Dendritic cell treated with granulocyte-macrophage colony-stimulating factor and Interleukin-4, amounts not matched to agents 40 ng/mL and 50 ng/mL, for 4 days (primary cell): ENCODE measurements around the gene NCAPH2.

Source experiments
- H3K27ac Mint-ChIP-seq: one replicate; pipeline ENCODE4 v1.8.0; 2022; ENCODE audit warnings: mild to moderate bottlenecking, mixed read lengths
- H3K27me3 Mint-ChIP-seq: one replicate; pipeline ENCODE4 v1.8.0; 2022; ENCODE audit warnings: mild to moderate bottlenecking, mixed read lengths
- H3K36me3 Mint-ChIP-seq: one replicate; pipeline ENCODE4 v1.8.0; 2022; ENCODE audit warnings: low read depth, mixed read lengths
- H3K4me1 Mint-ChIP-seq: one replicate; pipeline ENCODE4 v1.8.0; 2022; ENCODE audit warnings: low read depth, mixed read lengths
- H3K4me3 Mint-ChIP-seq: one replicate; pipeline ENCODE4 v1.8.0; 2022; ENCODE audit warnings: mild to moderate bottlenecking, moderate library complexity, mixed read lengths
- H3K9me3 Mint-ChIP-seq: one replicate; pipeline ENCODE4 v1.8.0; 2022; ENCODE audit warnings: mixed read lengths
- intact Hi-C: fragments of 100-400 bp; cut with micrococcal nuclease; formaldehyde crosslinking; loops from one replicate; pipeline ENCODE4 v1.15.0; 2022

Gene NCAPH2

DNA sequence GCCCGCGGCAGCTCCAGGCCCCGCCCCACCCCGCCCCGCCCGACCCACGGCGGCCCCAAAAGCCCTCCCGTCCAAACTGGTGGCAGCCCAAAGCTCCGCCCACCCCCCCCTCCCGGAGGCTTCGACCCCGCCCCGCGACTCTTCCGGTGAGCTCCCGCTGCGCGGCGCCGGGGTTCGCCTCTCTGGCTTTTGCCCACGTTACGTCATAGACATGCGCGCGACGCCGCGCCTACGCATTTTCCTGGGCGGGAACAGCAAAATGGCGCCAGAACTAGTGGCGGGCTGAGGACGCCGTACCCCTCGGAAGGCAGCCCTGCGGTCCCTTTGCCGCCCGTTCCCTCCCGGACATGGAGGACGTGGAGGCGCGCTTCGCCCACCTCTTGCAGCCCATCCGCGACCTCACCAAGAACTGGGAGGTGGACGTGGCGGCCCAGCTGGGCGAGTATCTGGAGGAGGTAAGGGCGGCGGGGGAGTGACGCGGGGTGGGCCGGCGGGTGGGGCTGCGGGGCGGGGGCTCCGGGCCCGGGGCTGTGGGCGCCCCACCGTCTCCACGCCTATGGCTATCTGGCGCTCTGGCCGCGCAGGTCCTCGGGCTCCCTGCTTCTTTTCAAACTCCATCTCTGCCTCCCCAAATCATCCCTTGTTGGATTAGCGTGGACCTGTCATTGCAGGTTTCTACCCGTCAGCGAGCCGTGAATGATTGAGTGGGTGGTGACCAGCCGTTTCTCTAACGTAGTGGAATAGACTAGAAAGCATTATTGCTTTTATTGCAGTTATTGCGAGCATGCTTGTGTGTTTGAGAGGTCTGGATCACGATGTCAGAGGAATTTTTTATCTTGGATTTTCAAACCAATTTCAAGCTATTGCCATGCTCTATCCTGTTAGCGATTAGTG is at the start of gene NCAPH2:
TSS of gene NCAPH2 (plus strand) at position 234 of the 894 bp plus-strand sequence. CDS start at position 348, 114 bp downstream.
- intact Hi-C loops = loop anchor here (2.0 to 5.0 kb wide), 2 partner anchors 55 to 74 kb away; partner anchors contain the start of genes CHKB and SYCE3
- H3K4me3 Mint-ChIP-seq = peak within 1 kb of the TSS; percentile 98
- H3K27ac Mint-ChIP-seq = peak within 1 kb of the TSS; percentile 96
- H3K27me3 Mint-ChIP-seq = no peaks in the 10 kb centered on the region
- H3K4me1 Mint-ChIP-seq = peaks cover 35% of the 10 kb centered on the region
- peaks cover 55% of the 10 kb centered on the region for H3K36me3 Mint-ChIP-seq
- H3K9me3 Mint-ChIP-seq = no peaks in the 10 kb centered on the region

DNA sequence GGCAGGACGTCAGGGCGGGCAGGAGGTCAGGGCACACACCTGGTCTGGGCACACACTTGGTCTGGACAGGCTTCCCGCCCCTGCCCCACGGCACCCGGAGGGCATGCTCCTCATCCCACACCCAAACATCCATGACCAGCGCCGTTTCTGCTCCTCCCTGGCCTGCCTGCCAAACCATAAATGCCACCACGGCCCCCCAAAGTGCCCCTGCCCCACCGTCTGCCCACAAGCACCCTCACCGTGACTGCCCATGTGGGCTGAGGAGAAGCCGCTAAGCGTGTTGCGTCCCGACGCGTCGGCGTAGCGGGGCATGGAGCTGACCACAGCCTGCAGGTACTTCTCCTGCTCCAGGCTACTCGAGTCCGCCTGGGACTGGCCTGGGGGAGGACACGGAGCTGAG is 49.0 kb upstream of the NCAPH2 start:
- intact Hi-C loops = no loop called here
- peaks cover 100% of the 10 kb centered on the region for H3K36me3 Mint-ChIP-seq
- peaks cover 5% of the 10 kb centered on the region for H3K4me1 Mint-ChIP-seq
- H3K4me3 Mint-ChIP-seq = no peak overlapping the region
- H3K9me3 Mint-ChIP-seq = no peaks in the 10 kb centered on the region
- H3K27ac Mint-ChIP-seq = no peak overlapping the region
- no peaks in the 10 kb centered on the region for H3K27me3 Mint-ChIP-seq

DNA sequence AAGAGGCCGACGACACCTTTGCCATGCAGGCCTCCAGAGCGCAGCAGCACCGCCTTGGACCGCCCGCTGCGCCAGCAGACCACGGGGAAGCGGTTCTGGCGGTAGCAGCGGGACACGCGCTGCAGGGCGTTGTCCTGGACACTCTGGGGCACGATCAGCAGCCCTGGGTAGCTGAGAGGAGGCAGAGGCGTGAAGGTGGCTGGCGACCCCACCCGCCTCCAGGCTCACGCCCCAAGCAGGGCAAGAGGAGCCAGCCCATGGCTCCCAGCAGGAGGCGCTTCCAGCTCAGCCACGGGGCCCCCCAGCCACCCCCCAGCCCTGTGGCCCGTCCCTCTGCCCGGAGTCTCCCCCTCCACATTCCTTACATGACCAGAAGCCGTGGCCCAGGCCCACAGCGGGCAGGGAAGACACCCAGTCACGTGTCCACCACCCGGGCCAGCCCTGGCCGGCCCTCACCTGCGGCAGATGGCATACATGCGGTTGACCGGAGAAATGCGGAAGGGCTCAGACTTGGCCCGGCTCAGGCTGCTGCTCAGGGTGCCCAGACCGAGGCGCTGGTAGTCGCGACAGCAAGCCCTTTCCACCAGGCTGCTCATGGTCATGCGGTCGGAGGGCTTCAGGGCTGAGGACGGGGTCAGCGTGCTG is 48.4 kb upstream of the NCAPH2 start:
- peaks cover 100% of the 10 kb centered on the region for H3K36me3 Mint-ChIP-seq

DNA sequence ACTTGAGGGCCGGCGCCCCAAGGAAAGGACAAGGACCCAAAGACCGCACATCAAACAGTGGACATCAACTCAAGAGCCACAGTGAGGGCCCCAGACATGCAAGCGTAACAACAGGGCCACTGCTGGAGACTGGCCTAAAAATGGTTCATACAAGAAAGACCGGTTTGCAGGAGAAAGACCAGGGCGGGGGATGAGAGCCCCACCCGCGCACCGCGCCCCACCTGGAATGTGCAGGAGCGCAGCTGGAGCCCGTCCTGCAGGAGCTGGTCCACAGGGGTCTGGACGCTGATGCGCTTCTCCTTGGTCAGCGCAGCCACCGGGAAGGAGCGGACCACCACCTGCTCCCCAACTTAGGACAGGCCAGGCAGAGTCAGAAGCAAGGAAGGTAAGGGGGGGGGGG is 47.1 kb upstream of the NCAPH2 start:
- H3K27ac Mint-ChIP-seq = no peak overlapping the region
- H3K9me3 Mint-ChIP-seq = no peaks in the 10 kb centered on the region
- intact Hi-C loops = no loop called here
- no peaks in the 10 kb centered on the region for H3K27me3 Mint-ChIP-seq
- no peak overlapping the region for H3K4me3 Mint-ChIP-seq
- peaks cover 100% of the 10 kb centered on the region for H3K36me3 Mint-ChIP-seq
- no peaks in the 10 kb centered on the region for H3K4me1 Mint-ChIP-seq

More for the DNA sequence above, 48.4 kb upstream of the NCAPH2 start:
- Mint-ChIP-seq H3K4me1 (no peaks in the 10 kb centered on the region), H3K9me3 (no peaks in the 10 kb centered on the region), H3K27ac (no peak overlapping the region), H3K27me3 (no peaks in the 10 kb centered on the region), H3K4me3 (no peak overlapping the region)
- intact Hi-C loops = no loop called here

DNA sequence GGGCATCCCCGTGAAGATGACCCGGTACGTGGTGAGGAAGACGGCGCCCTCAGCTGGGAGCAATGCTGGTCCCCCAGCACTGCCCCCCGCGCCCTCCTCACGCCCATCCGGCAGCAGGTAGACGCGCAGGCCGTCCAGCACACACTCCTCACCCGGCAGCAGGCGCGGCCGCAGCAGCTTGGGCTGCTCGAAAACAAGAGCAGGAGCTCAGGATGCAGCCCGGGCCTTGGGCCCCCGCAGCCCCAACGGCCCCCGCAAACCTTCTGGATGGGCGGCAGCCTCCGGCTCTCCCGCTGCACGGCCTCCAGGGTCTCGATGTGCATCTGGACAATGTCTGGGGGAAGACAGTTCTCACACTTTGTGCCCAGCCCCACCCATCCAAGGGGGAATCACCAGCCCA is 46.5 kb upstream of the NCAPH2 start:
- H3K9me3 Mint-ChIP-seq = no peaks in the 10 kb centered on the region
- H3K4me3 Mint-ChIP-seq = no peak overlapping the region
- peaks cover 100% of the 10 kb centered on the region for H3K36me3 Mint-ChIP-seq
- intact Hi-C loops = no loop called here
- H3K27me3 Mint-ChIP-seq = no peaks in the 10 kb centered on the region
- no peak overlapping the region for H3K27ac Mint-ChIP-seq
- H3K4me1 Mint-ChIP-seq = no peaks in the 10 kb centered on the region

DNA sequence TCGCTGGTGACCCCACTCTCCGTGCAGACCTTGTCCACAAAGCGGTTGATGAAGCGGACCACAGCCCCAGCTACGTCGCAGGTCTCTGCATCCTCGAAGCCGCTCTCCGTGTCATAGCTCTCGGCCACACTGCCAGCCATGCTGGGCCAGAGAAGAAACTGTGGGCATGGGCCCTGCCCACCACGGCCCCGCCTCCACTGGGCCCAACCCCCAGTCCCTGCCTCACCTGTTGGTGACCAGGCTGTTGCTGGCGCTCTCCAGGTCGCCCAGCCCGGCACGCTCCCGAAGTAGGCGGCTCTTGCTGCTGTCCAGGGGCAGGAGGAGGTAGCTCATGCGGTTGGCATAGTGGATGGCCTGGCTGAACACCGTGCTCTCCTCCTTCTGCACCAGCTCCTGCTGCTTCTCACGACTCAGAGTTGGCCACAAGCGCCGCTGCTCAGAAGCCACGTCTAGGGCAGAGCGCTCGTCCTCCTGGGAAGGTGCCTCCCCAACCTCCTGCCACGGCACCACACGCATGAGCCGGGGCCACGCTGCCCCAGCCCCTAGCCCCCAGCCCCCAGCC is 46.0 kb upstream of the NCAPH2 start:
- H3K9me3 Mint-ChIP-seq = no peaks in the 10 kb centered on the region
- H3K27me3 Mint-ChIP-seq = no peaks in the 10 kb centered on the region
- no peak overlapping the region for H3K4me3 Mint-ChIP-seq
- H3K27ac Mint-ChIP-seq = no peak overlapping the region
- peaks cover 100% of the 10 kb centered on the region for H3K36me3 Mint-ChIP-seq
- intact Hi-C loops = no loop called here
- H3K4me1 Mint-ChIP-seq = no peaks in the 10 kb centered on the region

DNA sequence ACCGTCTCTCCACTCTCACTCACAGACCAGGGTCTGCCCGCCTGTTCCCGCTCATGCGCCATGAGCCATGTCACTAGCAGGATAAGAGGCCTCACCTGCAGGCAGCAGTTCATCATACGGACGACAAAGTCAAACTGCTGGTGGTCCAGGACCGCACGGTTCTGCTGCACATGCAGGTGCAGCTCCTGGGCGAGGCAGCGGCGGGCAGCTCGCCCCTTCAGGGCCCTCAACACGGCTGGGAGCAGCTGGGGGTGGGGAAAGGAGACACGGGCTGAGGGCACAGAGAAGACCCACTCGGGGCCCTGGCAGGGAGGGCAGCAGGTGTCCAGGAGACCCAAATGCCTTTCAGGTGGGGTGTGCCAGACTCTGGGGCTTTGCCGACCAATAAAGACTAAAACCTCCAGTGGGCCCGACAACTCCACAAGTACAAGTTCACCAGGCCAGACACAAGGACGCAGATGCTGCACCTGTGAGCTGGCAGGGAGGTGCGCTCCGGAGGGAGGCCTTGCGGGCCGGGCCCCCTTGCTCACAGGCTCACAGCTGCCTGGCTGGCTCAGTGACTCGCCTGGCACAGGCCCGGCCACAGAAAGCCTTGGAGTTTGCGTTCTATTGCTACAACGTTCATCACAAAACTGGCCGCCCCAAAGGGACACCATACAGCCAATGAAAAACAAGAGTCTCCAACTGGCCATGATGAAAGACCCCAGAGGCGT is 44.7 kb upstream of the NCAPH2 start:
- H3K36me3 Mint-ChIP-seq = peaks cover 100% of the 10 kb centered on the region
- intact Hi-C loops = no loop called here
- H3K4me1 Mint-ChIP-seq = no peaks in the 10 kb centered on the region
- no peaks in the 10 kb centered on the region for H3K9me3 Mint-ChIP-seq
- no peak overlapping the region for H3K27ac Mint-ChIP-seq
- H3K4me3 Mint-ChIP-seq = no peak overlapping the region
- H3K27me3 Mint-ChIP-seq = no peaks in the 10 kb centered on the region

DNA sequence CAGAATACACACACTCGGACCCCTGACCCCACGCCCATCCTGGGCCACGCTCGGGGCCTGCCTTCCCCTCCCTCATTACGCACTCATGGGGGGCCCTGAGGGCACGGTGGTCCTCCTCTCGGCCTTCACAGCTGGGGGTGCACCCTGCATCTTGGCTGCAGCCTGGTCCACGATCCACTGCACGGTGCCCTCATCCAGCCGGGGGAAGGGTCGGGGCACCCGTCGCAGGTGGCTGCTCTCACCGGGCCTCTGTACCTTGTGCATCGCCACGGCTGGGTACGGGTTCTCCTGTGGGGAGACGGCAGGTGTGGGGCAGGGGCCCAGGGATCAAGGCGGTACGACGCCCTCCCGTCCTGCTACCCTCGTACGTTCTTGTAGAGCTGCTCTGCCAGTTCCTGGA is 43.6 kb upstream of the NCAPH2 start:
- peaks cover 94% of the 10 kb centered on the region for H3K36me3 Mint-ChIP-seq
- intact Hi-C loops = no loop called here
- no peak overlapping the region for H3K4me3 Mint-ChIP-seq
- no peak overlapping the region for H3K27ac Mint-ChIP-seq
- H3K27me3 Mint-ChIP-seq = no peaks in the 10 kb centered on the region
- H3K9me3 Mint-ChIP-seq = no peaks in the 10 kb centered on the region
- H3K4me1 Mint-ChIP-seq = peaks cover 5% of the 10 kb centered on the region

DNA sequence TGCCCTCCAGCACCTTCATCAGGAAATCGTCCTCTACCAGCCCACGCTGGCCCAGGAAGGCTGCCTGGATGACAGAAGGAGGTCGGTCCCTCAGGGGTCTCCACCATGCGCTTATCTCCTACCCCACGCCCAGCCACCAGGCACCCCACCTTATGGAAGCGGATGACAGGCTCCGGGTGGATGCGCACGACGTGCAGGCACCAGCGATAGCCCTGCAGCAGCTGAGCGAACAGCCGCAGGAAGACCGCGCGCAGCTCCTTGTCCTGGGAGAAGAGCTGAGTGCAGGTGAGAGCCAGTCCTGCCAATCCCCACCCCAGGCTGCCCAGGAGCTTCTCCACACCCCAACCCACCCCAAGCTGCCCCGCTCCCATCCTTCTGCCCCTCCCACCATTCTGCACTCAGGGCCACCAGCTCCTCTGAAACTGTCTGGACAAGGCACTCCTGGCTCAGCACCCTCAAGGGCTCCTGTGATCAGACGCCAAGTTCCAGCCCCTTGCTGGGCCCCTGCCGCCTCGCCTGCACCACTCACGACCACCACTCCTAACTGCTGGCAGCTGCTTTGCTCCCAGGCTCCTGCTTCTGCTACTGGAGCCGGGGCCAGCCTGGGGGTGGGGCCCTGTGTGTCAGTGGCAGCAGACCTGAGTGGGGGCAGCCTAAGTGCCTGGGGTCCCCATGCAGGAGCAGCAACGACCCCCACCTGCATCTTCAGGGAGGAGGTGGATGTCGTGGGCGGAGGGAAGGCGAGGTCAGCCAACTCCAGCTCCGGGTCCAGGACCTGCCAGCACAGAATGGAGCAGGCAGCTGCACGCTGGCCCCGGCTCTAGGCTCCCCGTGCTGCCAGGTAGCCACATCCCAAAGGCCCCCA is 42.7 kb upstream of the NCAPH2 start:
- intact Hi-C loops = no loop called here
- no peaks in the 10 kb centered on the region for H3K27me3 Mint-ChIP-seq
- peaks cover 86% of the 10 kb centered on the region for H3K36me3 Mint-ChIP-seq
- no peak overlapping the region for H3K27ac Mint-ChIP-seq
- no peaks in the 10 kb centered on the region for H3K9me3 Mint-ChIP-seq
- H3K4me3 Mint-ChIP-seq = no peak overlapping the region
- H3K4me1 Mint-ChIP-seq = peaks cover 13% of the 10 kb centered on the region

DNA sequence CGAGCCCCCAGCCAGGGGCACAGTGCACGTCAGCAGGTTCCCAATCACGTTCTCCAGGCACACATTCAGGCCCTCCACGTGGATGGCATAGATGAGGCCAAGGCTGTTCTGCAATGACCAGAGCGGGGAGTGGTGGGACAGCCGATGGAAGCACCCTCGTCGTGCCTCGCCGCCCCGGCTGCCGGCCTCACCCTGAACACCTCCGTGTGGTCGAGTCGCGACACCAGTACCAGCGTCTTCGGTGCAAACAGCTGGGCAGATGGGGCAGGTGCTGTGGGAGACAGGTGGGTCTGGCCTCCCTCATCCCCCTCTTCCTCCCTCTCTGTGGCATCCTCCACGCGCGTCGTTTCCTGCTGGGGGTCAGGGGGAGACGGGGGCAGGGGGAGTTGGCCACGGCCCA is 40.7 kb upstream of the NCAPH2 start:
- H3K9me3 Mint-ChIP-seq = no peaks in the 10 kb centered on the region
- H3K4me1 Mint-ChIP-seq = peaks cover 34% of the 10 kb centered on the region
- peaks cover 69% of the 10 kb centered on the region for H3K36me3 Mint-ChIP-seq
- no peaks in the 10 kb centered on the region for H3K27me3 Mint-ChIP-seq
- no peak overlapping the region for H3K4me3 Mint-ChIP-seq
- intact Hi-C loops = no loop called here
- no peak overlapping the region for H3K27ac Mint-ChIP-seq

DNA sequence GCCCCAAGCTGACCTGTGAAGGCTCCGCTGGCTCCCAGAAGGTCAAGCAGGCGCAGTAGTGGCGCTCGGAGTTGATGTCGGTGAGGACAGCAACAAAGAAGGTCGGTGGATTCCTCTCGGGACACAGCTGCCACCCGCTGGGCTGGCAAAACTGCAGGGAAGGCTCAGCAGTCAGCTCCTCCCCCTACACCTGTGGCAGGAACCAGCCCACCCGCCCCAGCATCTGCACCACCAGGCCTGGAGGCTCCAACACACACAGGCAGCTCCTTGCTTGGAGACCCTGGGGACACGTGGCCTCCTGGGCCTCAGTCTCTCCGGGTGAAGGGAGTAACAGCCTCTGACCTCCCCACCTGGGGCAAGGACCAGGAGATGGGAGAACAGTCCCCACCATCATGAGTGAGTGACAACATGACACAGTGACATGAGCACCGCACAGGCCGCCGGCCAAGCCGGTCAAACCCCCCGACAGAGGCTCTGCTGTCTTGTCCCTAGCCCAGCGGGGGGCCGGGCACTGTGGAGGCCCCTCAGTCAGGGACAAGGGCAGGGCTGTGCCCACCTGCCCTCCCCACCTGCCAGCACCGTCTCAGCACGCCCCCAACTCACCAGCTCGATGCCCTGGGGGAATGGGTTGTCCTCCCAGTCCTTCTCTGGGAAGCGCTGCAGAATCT is 40.1 kb upstream of the NCAPH2 start:
- Mint-ChIP-seq H3K27me3 (no peaks in the 10 kb centered on the region), H3K36me3 (peaks cover 68% of the 10 kb centered on the region), H3K4me1 (peaks cover 39% of the 10 kb centered on the region), H3K27ac (no peak overlapping the region), H3K4me3 (no peak overlapping the region), H3K9me3 (no peaks in the 10 kb centered on the region)
- intact Hi-C loops = no loop called here

DNA sequence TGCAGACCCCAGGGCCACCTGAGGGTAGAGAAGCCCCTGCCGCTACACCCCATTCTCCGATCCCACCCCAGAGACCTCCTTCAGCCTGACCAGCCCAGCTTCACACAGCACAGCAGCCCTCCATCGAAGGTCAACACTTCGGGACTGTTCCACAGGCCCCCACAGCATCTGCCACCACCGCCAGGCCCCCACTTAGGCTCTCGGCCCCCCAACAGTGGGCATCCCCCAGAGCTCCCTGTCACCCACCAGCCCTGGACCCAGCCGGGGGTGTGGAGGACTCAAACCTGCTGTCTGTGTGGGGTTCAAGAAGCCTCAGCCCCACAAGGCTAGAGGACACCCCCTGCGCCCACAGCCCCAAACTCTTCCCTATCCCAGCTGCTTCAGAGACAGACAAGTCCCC is 39.4 kb upstream of the NCAPH2 start:
- no peaks in the 10 kb centered on the region for H3K9me3 Mint-ChIP-seq
- H3K27me3 Mint-ChIP-seq = no peaks in the 10 kb centered on the region
- no peak overlapping the region for H3K4me3 Mint-ChIP-seq
- intact Hi-C loops = no loop called here
- no peak overlapping the region for H3K27ac Mint-ChIP-seq
- peaks cover 67% of the 10 kb centered on the region for H3K36me3 Mint-ChIP-seq
- H3K4me1 Mint-ChIP-seq = peaks cover 46% of the 10 kb centered on the region
